GM19463 (cell line): Measurements from ENCODE around the gene ACSBG1.

Experiments
- ATAC-seq: cut with Tn5 transposase; IDR thresholded peaks from one replicate; pipeline ENCODE4 v1.9.1; 2021; ENCODE audit warnings: mild to moderate bottlenecking, moderate library complexity; ENCODE audit not compliant: unreplicated experiment

Gene ACSBG1

GRCh38 chr15:78223396-78224022 is 10.9 kb downstream of the ACSBG1 start:
- ATAC-seq: no peak

- no peak for ATAC-seq
These were observed 11.5 kb downstream of the ACSBG1 start for GRCh38 chr15:78222745-78223395.

GRCh38 chr15:78220713-78221112 is 13.7 kb downstream of the ACSBG1 start:
- ATAC-seq: no peak

- no peak for ATAC-seq
These were observed 17.9 kb downstream of the ACSBG1 start for GRCh38 chr15:78216276-78217104.

GRCh38 chr15:78213956-78214355 is 20.4 kb downstream of the ACSBG1 start:
- no peak for ATAC-seq

GRCh38 chr15:78213425-78213750 is 21.0 kb downstream of the ACSBG1 start:
- no peak for ATAC-seq

GRCh38 chr15:78212546-78213424 is 21.6 kb downstream of the ACSBG1 start:
- ATAC-seq: no peak

GRCh38 chr15:78212008-78212407 is 22.4 kb downstream of the ACSBG1 start:
- no peak for ATAC-seq

- ATAC-seq: no peak
These were observed 23.0 kb downstream of the ACSBG1 start for GRCh38 chr15:78211189-78211921.

- ATAC-seq: no peak
These were observed 24.0 kb downstream of the ACSBG1 start for GRCh38 chr15:78210349-78210717.

GRCh38 chr15:78209646-78210348 is 24.6 kb downstream of the ACSBG1 start:
- no peak for ATAC-seq

GRCh38 chr15:78208887-78209645 is 25.3 kb downstream of the ACSBG1 start:
- no peak for ATAC-seq

- no peak for ATAC-seq
These were observed 26.0 kb downstream of the ACSBG1 start for GRCh38 chr15:78208341-78208844.

GRCh38 chr15:78207641-78208340 is 26.6 kb downstream of the ACSBG1 start:
- no peak for ATAC-seq

GRCh38 chr15:78207110-78207458 is 27.3 kb downstream of the ACSBG1 start:
- no peak for ATAC-seq

- ATAC-seq: no peak
These were observed 27.8 kb downstream of the ACSBG1 start for GRCh38 chr15:78206326-78207109.

- no peak for ATAC-seq
These were observed 28.5 kb downstream of the ACSBG1 start for GRCh38 chr15:78205856-78206255.

GRCh38 chr15:78205337-78205736 is 29.0 kb downstream of the ACSBG1 start:
- ATAC-seq: no peak
